Duodenal mucosa (tissue), 2 donors: ENCODE results near the gene KLF11.
"Not testable (repeated sequence)": the region's sequence is repeated elsewhere in the genome, so short reads cannot be mapped to it uniquely, and the experiment has no call there.

Experiments
- H3K27ac ChIP-seq: one replicate; pipeline ENCODE4 v1.7.0; 2013; ENCODE audit warnings: low read depth, low read length
- H3K27me3 ChIP-seq, 2 donors: one replicate each; pipeline ENCODE4 v1.7.0; 2013; ENCODE audit warnings: low read length in 2 of 2, control low read depth in 1 of 2; ENCODE audit not compliant: insufficient read depth in 2 of 2, control insufficient read depth in 1 of 2
- H3K36me3 ChIP-seq, 2 donors: one replicate each; pipeline ENCODE4 v1.7.0; 2013; ENCODE audit warnings: low read length in 2 of 2, control low read depth in 1 of 2; ENCODE audit not compliant: insufficient read depth in 2 of 2, control insufficient read depth in 1 of 2
- H3K4me1 ChIP-seq, 2 donors: one replicate each; pipeline ENCODE4 v1.7.0; 2013; ENCODE audit warnings: low read length in 2 of 2, control low read depth in 1 of 2; ENCODE audit not compliant: insufficient read depth in 2 of 2, control insufficient read depth in 1 of 2
- H3K4me3 ChIP-seq, 2 donors: one replicate each; pipeline ENCODE4 v1.7.0; 2013; ENCODE audit warnings: low read length in 2 of 2, low read depth in 1 of 2
- H3K9ac ChIP-seq, 2 donors: one replicate each; pipeline ENCODE4 v1.7.0; 2013; ENCODE audit warnings: low read length in 2 of 2, low read depth in 1 of 2
- H3K9me3 ChIP-seq, 2 donors: one replicate each; pipeline ENCODE4 v1.7.0; 2013; ENCODE audit warnings: low read length in 2 of 2, control low read depth in 1 of 2; ENCODE audit not compliant: control insufficient read depth in 1 of 2

The KLF11 gene

GRCh38 chr2:10084223-10084865 lies 41.0 kb downstream of the KLF11 start:
- Histone ChIP-seq H3K27ac (no peak overlapping the region), H3K9me3 (no peaks in the 10 kb centered on the region), H3K4me3 (no peak overlapping the region), H3K36me3 (no peaks in the 10 kb centered on the region), H3K27me3 (peaks cover 14 to 26% of the 10 kb centered on the region in 2 donors), H3K4me1 (peaks cover 0 to 6% of the 10 kb centered on the region in 2 donors), H3K9ac (no peak overlapping the region)

DNA sequence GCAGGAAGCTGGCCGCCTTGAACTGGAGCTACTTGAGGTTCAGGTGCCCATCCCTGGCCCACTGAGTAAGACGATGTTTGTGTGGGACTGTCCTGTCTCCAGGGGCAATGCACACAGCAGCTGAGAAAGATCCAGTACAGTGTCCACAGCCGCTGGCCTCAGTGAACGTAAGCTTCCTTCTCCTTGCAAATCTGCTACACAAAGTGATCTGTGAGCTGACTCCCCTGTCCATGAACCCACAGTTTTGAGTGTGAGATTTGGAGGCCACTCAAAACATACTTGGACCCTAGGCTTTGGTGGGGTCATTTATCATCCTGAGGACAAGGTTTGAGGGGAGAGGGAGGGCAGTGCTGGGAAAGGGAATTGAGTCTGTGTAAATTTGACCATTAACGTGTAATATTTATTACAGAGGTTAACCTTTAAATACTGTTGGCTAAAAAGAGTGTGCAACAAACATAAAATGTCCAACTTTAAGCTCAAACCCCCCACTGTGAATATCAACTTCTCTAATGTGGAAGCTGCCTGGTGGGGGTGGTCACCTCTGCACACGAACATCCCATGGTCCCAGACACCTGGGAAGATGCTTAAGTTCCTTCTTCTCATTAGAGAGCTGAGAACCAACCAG lies 41.8 kb downstream of the KLF11 start:
- Histone ChIP-seq H3K27ac (no peak overlapping the region), H3K4me3 (no peak overlapping the region), H3K27me3 (peaks cover 14 to 26% of the 10 kb centered on the region in 2 donors), H3K9ac (no peak overlapping the region), H3K9me3 (no peaks in the 10 kb centered on the region), H3K36me3 (no peaks in the 10 kb centered on the region), H3K4me1 (peaks cover 0 to 6% of the 10 kb centered on the region in 2 donors)

DNA sequence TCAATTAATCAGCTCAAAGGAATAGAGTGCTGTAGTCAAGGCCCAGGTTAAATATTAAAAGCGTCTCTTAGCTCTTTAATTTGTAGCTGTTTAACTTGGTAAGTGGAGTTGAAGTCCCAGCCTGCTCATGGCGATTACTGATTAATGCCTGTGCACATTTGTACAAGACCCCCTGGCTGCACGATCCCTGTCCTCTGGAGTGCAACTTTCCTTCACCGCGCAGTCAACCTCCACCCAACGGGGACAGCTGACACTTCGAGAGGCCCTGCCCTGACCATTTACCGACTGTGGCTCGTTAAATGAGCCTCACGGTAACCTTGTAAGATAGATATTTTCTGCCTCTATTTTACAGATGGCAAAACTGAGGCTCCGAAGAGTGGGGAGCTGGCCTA lies 42.3 kb downstream of the KLF11 start:
- Histone ChIP-seq H3K4me3 (no peak overlapping the region), H3K9ac (no peak overlapping the region), H3K36me3 (no peaks in the 10 kb centered on the region), H3K27me3 (peaks cover 12 to 23% of the 10 kb centered on the region in 2 donors), H3K4me1 (peaks cover 0 to 4% of the 10 kb centered on the region in 2 donors), H3K9me3 (no peaks in the 10 kb centered on the region), H3K27ac (no peak overlapping the region)

DNA sequence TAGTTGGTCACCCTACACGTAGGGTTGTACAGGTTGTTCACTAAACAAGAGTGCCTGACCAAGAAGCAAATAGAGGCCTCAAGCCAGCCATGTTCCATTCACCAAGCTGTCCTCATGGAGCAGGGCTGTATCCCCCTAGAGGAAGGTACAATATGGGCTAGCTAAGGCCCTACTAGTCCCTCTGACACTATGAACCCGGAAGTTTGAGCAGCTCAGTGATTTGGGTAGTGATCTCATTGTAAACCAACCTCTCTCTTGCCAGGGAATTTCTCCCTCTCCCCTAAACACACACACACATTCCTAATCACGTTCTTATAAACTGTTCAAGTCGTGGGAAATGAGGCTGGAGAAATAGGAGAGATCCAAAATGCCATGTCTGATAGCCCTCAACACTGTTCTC lies 43.6 kb downstream of the KLF11 start:
- H3K9ac ChIP-seq = no peak overlapping the region
- H3K4me1 ChIP-seq = peaks cover 0 to 6% of the 10 kb centered on the region in 2 donors
- H3K27me3 ChIP-seq = peaks cover 5 to 17% of the 10 kb centered on the region in 2 donors
- no peak overlapping the region for H3K27ac ChIP-seq
- H3K4me3 ChIP-seq = no peak overlapping the region
- no peaks in the 10 kb centered on the region for H3K36me3 ChIP-seq
- no peaks in the 10 kb centered on the region for H3K9me3 ChIP-seq

DNA sequence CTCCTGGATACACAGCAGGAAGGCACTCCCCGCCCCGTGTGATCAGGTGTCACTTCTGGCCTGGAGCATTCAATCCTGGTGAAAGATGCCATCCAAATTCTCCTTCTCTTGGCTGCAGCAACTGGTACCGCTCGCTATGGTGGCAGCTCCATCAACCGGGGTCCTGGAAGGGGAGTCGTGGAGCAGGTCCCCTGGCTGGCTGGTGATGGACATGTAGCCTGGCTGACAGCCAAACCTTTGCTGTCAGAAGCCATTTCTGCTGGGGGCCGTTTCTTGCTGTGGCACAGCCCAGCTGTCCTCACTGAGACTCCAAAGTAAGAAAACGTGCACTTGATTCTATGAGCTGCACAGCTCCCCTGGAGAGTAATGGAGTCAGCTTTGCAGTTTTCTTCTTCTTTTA lies 44.0 kb downstream of the KLF11 start:
- H3K27ac ChIP-seq = no peak overlapping the region
- H3K4me3 ChIP-seq = no peak overlapping the region
- no peaks in the 10 kb centered on the region for H3K9me3 ChIP-seq
- H3K36me3 ChIP-seq = no peaks in the 10 kb centered on the region
- H3K9ac ChIP-seq = no peak overlapping the region
- peaks cover 5 to 17% of the 10 kb centered on the region in 2 donors for H3K27me3 ChIP-seq
- peaks cover 0 to 6% of the 10 kb centered on the region in 2 donors for H3K4me1 ChIP-seq

- Histone ChIP-seq H3K4me1 (peaks cover 0 to 6% of the 10 kb centered on the region in 2 donors), H3K9me3 (no peaks in the 10 kb centered on the region), H3K4me3 (no peak overlapping the region), H3K36me3 (no peaks in the 10 kb centered on the region), H3K27ac (no peak overlapping the region), H3K9ac (no peak overlapping the region), H3K27me3 (peaks cover 0 to 6% of the 10 kb centered on the region in 2 donors)
Measured at GRCh38 chr2:10089565-10090190, 46.3 kb downstream of the KLF11 start.

GRCh38 chr2:10091182-10091888 lies 48.0 kb downstream of the KLF11 start:
- peaks cover 0 to 6% of the 10 kb centered on the region in 2 donors for H3K27me3 ChIP-seq
- H3K4me3 ChIP-seq = peak overlapping the region in 1 of 2 donors; percentile 40
- no peak overlapping the region for H3K9ac ChIP-seq
- H3K36me3 ChIP-seq = no peaks in the 10 kb centered on the region
- peak overlapping the region; percentile 14 for H3K27ac ChIP-seq
- peaks cover 0 to 6% of the 10 kb centered on the region in 2 donors for H3K4me1 ChIP-seq
- no peaks in the 10 kb centered on the region for H3K9me3 ChIP-seq

- H3K9me3 ChIP-seq, H3K9ac ChIP-seq, H3K4me1 ChIP-seq, H3K4me3 ChIP-seq, H3K27ac ChIP-seq, H3K36me3 ChIP-seq, H3K27me3 ChIP-seq: not testable (repeated sequence)
Measured at GRCh38 chr2:10091889-10092244, 48.5 kb downstream of the KLF11 start.

- Histone ChIP-seq H3K4me3 (no peak overlapping the region), H3K9me3 (no peaks in the 10 kb centered on the region), H3K27me3 (peaks cover 0 to 6% of the 10 kb centered on the region in 2 donors), H3K27ac (no peak overlapping the region), H3K36me3 (no peaks in the 10 kb centered on the region), H3K9ac (no peak overlapping the region), H3K4me1 (peaks cover 0 to 6% of the 10 kb centered on the region in 2 donors)
Measured at GRCh38 chr2:10094271-10094814, 51.0 kb downstream of the KLF11 start.

DNA sequence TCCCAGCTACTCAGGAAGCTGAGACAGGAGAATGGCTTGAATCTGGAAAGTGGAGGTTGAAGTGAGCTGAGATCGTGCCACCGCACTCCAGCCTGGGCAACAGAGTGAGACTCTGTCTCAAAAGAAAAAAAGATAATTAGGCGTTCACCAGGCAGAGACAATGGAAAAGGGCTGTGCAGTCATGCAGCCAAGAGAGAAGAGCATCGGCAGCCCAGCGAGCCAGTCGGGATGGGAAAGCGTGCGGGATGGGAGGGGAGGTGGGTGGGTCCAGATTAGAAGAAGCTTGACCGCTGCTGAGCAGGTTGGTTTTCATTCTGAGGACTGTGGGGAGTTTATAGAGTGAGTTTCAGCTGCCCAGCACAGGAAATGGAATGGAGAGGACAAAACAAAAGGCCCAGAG lies 51.8 kb downstream of the KLF11 start:
- H3K4me1 ChIP-seq = peaks cover 0 to 6% of the 10 kb centered on the region in 2 donors

More for the DNA sequence above, 51.8 kb downstream of the KLF11 start:
- Histone ChIP-seq H3K27me3 (peaks cover 0 to 6% of the 10 kb centered on the region in 2 donors), H3K4me3 (no peak overlapping the region), H3K27ac (no peak overlapping the region), H3K9ac (no peak overlapping the region), H3K9me3 (no peaks in the 10 kb centered on the region), H3K36me3 (no peaks in the 10 kb centered on the region)
